ENCODE data around the gene FAAP20.

- no peak for TF ChIP-seq MAX (IDR thresholded peaks at IDR 0.05)
- no peak for TF ChIP-seq CTCF (IDR thresholded peaks at IDR 0.05; ENCODE audit: low read depth, low read length, missing input control)
- TF ChIP-seq REST (IDR thresholded peaks at IDR 0.05), result no peak
- TF ChIP-seq TAF1 (conservative IDR thresholded peaks at IDR 0.05), result no peak
- no peak for TF ChIP-seq RAD21 (IDR thresholded peaks at IDR 0.05)
- no peak for TF ChIP-seq YY1 (IDR thresholded peaks at IDR 0.05)
- TF ChIP-seq EGR1 (IDR thresholded peaks at IDR 0.05; ENCODE audit: low read depth in 2 of 2), result no peak
- no peak for TF ChIP-seq GABPA (IDR thresholded peaks at IDR 0.05 in 1 of 2, conservative IDR thresholded peaks at IDR 0.05 in 1 of 2)
- TF ChIP-seq ATF3 (IDR thresholded peaks at IDR 0.05), result no peak
- no peak for TF ChIP-seq RXRA (IDR thresholded peaks at IDR 0.05)
- no peak for TF ChIP-seq ZBTB33 (IDR thresholded peaks at IDR 0.05)
- no peak for TF ChIP-seq SP1 (IDR thresholded peaks at IDR 0.05)
- TF ChIP-seq JUND (IDR thresholded peaks at IDR 0.05), result no peak
These were observed 18.0 kb downstream of the FAAP20 start for GRCh38 chr1:2176615-2177014.
